Heart left ventricle (tissue), 16 donors: ENCODE data around the gene ZNF157. TPM values are rescaled to one million over a fixed set of nuclear protein-coding genes. Genes with fewer than 3 reads are reported as not detected.
"Not testable (repeated sequence)": the region's sequence is repeated elsewhere in the genome, so short reads cannot be mapped to it uniquely, and the experiment has no call there.

Experiments
- ATAC-seq, 4 donors: fragments of 200-7000 bp; cut with Tn5 transposase; one replicate each; pipeline ENCODE4 v1.9.1; 2020 to 2022; ENCODE audit warnings: moderate library complexity in 4 of 4, mild to moderate bottlenecking in 3 of 4, moderate number of reproducible peaks in 1 of 4
- DNase-seq, 5 donors: peaks; one replicate each; pipeline ENCODE4 v3.0.0-alpha.2; 2020
- H3K27ac ChIP-seq, 12 donors: fragments of 200-600 bp; sonication (generic) in 4 of 12; one replicate each; pipeline versions ENCODE4 v1.5.0 to v1.8.0; 2016 to 2022; ENCODE audit warnings: mild to moderate bottlenecking in 2 of 12
- H3K27me3 ChIP-seq, 9 donors: fragments of 200-600 bp; sonication (generic) in 2 of 9; one replicate each; pipeline versions ENCODE4 v1.5.1 to v1.8.0; 2016 to 2022; ENCODE audit warnings: mild to moderate bottlenecking in 3 of 9
- H3K36me3 ChIP-seq, 9 donors: fragments of 200-600 bp; sonication (generic) in 2 of 9; one replicate each; pipeline versions ENCODE4 v1.5.0 to v1.8.0; 2018 to 2022; ENCODE audit warnings: mild to moderate bottlenecking in 2 of 9
- H3K4me1 ChIP-seq, 12 donors: fragments of 200-600 bp; sonication (generic) in 4 of 12; one replicate each; pipeline versions ENCODE4 v1.5.0 to v1.8.0; 2016 to 2022; ENCODE audit warnings: mild to moderate bottlenecking in 3 of 12
- H3K4me3 ChIP-seq, 12 donors: fragments of 200-600 bp; sonication (generic) in 4 of 12; one replicate each; pipeline versions ENCODE4 v1.5.0 to v1.8.0; 2017 to 2022; ENCODE audit warnings: mild to moderate bottlenecking in 9 of 12, moderate library complexity in 4 of 12
- H3K9me3 ChIP-seq, 12 donors: fragments of 200-600 bp; sonication (generic) in 4 of 12; one replicate each; pipeline versions ENCODE4 v1.5.0 to v1.8.0; 2016 to 2022; ENCODE audit warnings: mild to moderate bottlenecking in 1 of 12
- CTCF ChIP-seq, 12 donors: fragments of 200-600 bp; sonication (generic) in 4 of 12; IDR thresholded peaks; one replicate each; pipeline versions ENCODE4 v1.5.0 to v1.8.0; 2018 to 2022; ENCODE audit warnings: antibody characterized with exemption in 12 of 12, mild to moderate bottlenecking in 5 of 12
- POLR2A ChIP-seq, 2 donors: fragments of 450-650 bp; IDR thresholded peaks; one replicate each; pipeline ENCODE4 v1.6.1; 2017; ENCODE audit warnings: antibody characterized with exemption in 2 of 2, mild to moderate bottlenecking in 2 of 2, moderate library complexity in 2 of 2
- WGBS, 4 donors: extraction: QIAGEN DNeasy Blood & Tissue Kit in 2 of 4; methylation state at CpG; one replicate each; pipeline versions ENCODE4 v1.1.5 to v1.1.7; 2013 to 2018; 5-methylcytosine and 5-hydroxymethylcytosine counted together
- intact Hi-C, 10 donors: fragments of 100-400 bp; cut with DNase I; formaldehyde crosslinking; loops; one replicate each; pipeline versions ENCODE4 v1.11.1 to v1.14.2; 2022
- long read RNA-seq, 3 donors: library from polyadenylated mRNA; unstranded; transcript quantifications; one replicate each; pipeline ENCODE4 v2.0.0, GENCODE V29; 2020 to 2021
- polyA plus RNA-seq, 2 donors: library from polyadenylated mRNA; stranded (reverse); fragments of 200-250 nt; gene quantifications; one replicate each; pipeline ENCODE4 v1.2.3, GENCODE V29; 2013
- total RNA-seq, 9 donors: library from RNA; depleted of rRNA in 2 of 9; stranded (reverse); fragments of >200 nt in 2 of 9; fragmentation: NEBNext Ultra II Directional in 3 of 9; extraction: Animal tissue kit (Norgen Biotek cat#: 25700) in 3 of 9; gene quantifications; one replicate each; pipeline versions ENCODE4 v1.1.0 to v1.2.4, GENCODE V29; 2016 to 2023
- donor health status: ischemic (EF 13 %, LVEDD 7.1; RV severe dilation, severe dysfunction).
- donor health status: healthy with polysubstance abuse.
- donor health status: DM: no; HTN: yes; CAD: no.
- donor health status: DM: no; HTN: no; CAD: no.
- donor health status: ischemic (EF 25% LVEDD 6.9; RV normal size, moderate dysfunction).
- donor health status: ischemic (EF 25% LVEDD 5.7; RV mildly dilated, moderate dysfunction).
- donor health status: healthy.
- donor health status: DM: yes; HTN: yes; CAD: no.
- donor health status: ischemic (EF 35%, LVEDD 5.7; RV mildly dilated, moderate dysfunction).
- donor health status: nonischemic (EF 11% LVEDD 7.7; RV severe dilation, severe dysfunction).
- donor health status: DM: yes; HTN: yes; CAD: no.
- donor health status: PGD.
- donor health status: ischemic (EF 29% LVEDD 5.4; RV normal size, mild dysfunction).
- donor health status: nonischemic (EF 23%, LVEDD 6.1; RV moderate dilation, normal function).

The ZNF157 gene
- total RNA-seq (under 1 TPM in 2 of 9 donors, not detected in 7; 0.16 to 0.25 TPM), polyA plus RNA-seq (under 1 TPM in 1 of 2 donors, not detected in 1; 0.06 TPM)
- long read RNA-seq, donor 1 = 0 reads
- long read RNA-seq, donor 2 = 0 reads
- long read RNA-seq, donor 3 = 0 reads

- Histone ChIP-seq H3K36me3 (no peaks in the 10 kb centered on the region), H3K27me3 (no peaks in the 10 kb centered on the region), H3K4me3 (no peak within 1 kb of the TSS), H3K4me1 (no peaks in the 10 kb centered on the region), H3K9me3 (peaks cover 0 to 6% (median 0%) of the 10 kb centered on the region in 12 donors), H3K27ac (no peak within 1 kb of the TSS)
- DNase-seq (no peak), ATAC-seq (no peak)
- no peak for TF ChIP-seq CTCF (IDR thresholded peaks at IDR 0.05)
- 66 to 97% (median 83%) methylated on average over 3 of the region's 3 CpGs for WGBS, 4 donors
- intact Hi-C loops = no loop called here
Observed at GRCh38 chrX:47370278-47370677, at the start of gene ZNF157. TSS of gene ZNF157 (plus strand) at chrX:47370578. CDS start at chrX:47370669, 91 bp downstream.

- Histone ChIP-seq H3K27me3 (peaks cover 0 to 14% (median 0%) of the 10 kb centered on the region in 9 donors), H3K27ac (no peak overlapping the region), H3K4me3 (no peak overlapping the region), H3K36me3 (no peaks in the 10 kb centered on the region), H3K9me3 (no peaks in the 10 kb centered on the region), H3K4me1 (no peaks in the 10 kb centered on the region)
- TF ChIP-seq POLR2A (IDR thresholded peaks at IDR 0.05) = no peak
- TF ChIP-seq CTCF (IDR thresholded peaks at IDR 0.05) = no peak
- intact Hi-C loops = no loop called here
- DNase-seq = peak in 4 of 5 donors; percentile 21 to 53 (median 46)
- ATAC-seq = peak in 3 of 4 donors; percentile 65 to 75 (median 73)
- 32 to 38% (median 35%) methylated on average over 14 to 19 of the region's 19 CpGs for WGBS, 4 donors
Observed at GRCh38 chrX:47321386-47321785, 49.0 kb upstream of the ZNF157 start.

- DNase-seq (no peak), ATAC-seq (no peak)
Observed at GRCh38 chrX:47321823-47322371, 48.5 kb upstream of the ZNF157 start.

GRCh38 chrX:47327902-47328301 is 42.5 kb upstream of the ZNF157 start:
- WGBS, 4 donors = 70 to 86% (median 79%) methylated on average over 5 to 6 of the region's 6 CpGs
- H3K4me1 ChIP-seq = no peaks in the 10 kb centered on the region
- intact Hi-C loops = no loop called here
- peaks cover 0 to 6% (median 0%) of the 10 kb centered on the region in 9 donors for H3K27me3 ChIP-seq
- no peaks in the 10 kb centered on the region for H3K36me3 ChIP-seq
- no peak for TF ChIP-seq CTCF (IDR thresholded peaks at IDR 0.05)
- TF ChIP-seq POLR2A (IDR thresholded peaks at IDR 0.05) = no peak
- DNase-seq = no peak
- H3K27ac ChIP-seq = no peak overlapping the region
- no peaks in the 10 kb centered on the region for H3K9me3 ChIP-seq
- H3K4me3 ChIP-seq = no peak overlapping the region
- ATAC-seq = no peak

More at GRCh38 chrX:47321823-47322371, 48.5 kb upstream of the ZNF157 start:
- no peak for TF ChIP-seq CTCF (IDR thresholded peaks at IDR 0.05)
- TF ChIP-seq POLR2A (IDR thresholded peaks at IDR 0.05) = no peak
- 77 to 85% (median 82%) methylated on average over 20 of the region's 20 CpGs for WGBS, 4 donors
- H3K27ac ChIP-seq = no peak overlapping the region
- no peak overlapping the region for H3K4me3 ChIP-seq
- intact Hi-C loops = no loop called here
- no peaks in the 10 kb centered on the region for H3K36me3 ChIP-seq
- no peaks in the 10 kb centered on the region for H3K4me1 ChIP-seq
- peaks cover 0 to 14% (median 0%) of the 10 kb centered on the region in 9 donors for H3K27me3 ChIP-seq
- H3K9me3 ChIP-seq = no peaks in the 10 kb centered on the region

- 74 to 89% (median 88%) methylated on average over 5 of the region's 5 CpGs for WGBS, 4 donors
- DNase-seq, H3K36me3 ChIP-seq, ATAC-seq, H3K27ac ChIP-seq, H3K4me1 ChIP-seq, H3K4me3 ChIP-seq, H3K9me3 ChIP-seq, intact Hi-C loops: not testable (repeated sequence)
- peaks cover 0 to 14% (median 0%) of the 10 kb centered on the region in 9 donors for H3K27me3 ChIP-seq
Observed at GRCh38 chrX:47332729-47333128, 37.6 kb upstream of the ZNF157 start.
